HepG2 (cell line): Measurements from ENCODE around the gene TXNRD2. TPM values are rescaled to one million over a fixed set of nuclear protein-coding genes. Genes with fewer than 3 reads are reported as not detected.

Source experiments
- ATAC-seq: fragments of 200-7000 bp; cut with Tn5 transposase; 3 replicates; pipeline ENCODE4 v1.9.1; 2020; ENCODE audit warnings: mild to moderate bottlenecking, moderate library complexity
- BruUV-seq: library from RNA; stranded (reverse); fragments of 400-500 nt; replicated peaks from 2 replicates; lab custom pipeline; 2021; lab: Mats Ljungman, UMichigan
- CTCF ChIA-PET: fragments of 300-600 bp; formaldehyde crosslinking; extraction: SDS; loops from one replicate; lab custom pipeline; 2021; ENCODE audit warnings: low total read pairs, inconsistent platforms, low intra/inter-chr PET ratio; lab: Yijun Ruan, JAX
- POLR2A ChIA-PET: fragments of 350-600 bp; sonication (Branson Sonifier 250); formaldehyde crosslinking; loops from one replicate; lab custom pipeline; 2020; ENCODE audit warnings: antibody characterized with exemption, inconsistent platforms; lab: Yijun Ruan, JAX
- DNase-seq: peaks from one replicate; pipeline ENCODE4 v3.0.0-alpha.2; 2015; ENCODE audit warnings: low spot score
- FAIRE-seq: peaks from 3 replicates; lab custom pipeline; 2011; peaks lifted over from hg19 to GRCh38; lab: Jason Lieb, UNC
- H2AFZ ChIP-seq: one replicate; pipeline ENCODE4 v1.6.1; 2011; ENCODE audit warnings: low read length, inconsistent platforms
- H3K27ac ChIP-seq: fragments of 300-600 bp; 3 replicates; pipeline ENCODE4 v1.8.0; 2011; ENCODE audit warnings: mixed run types, mild to moderate bottlenecking, mixed read lengths, low read length, inconsistent platforms; ENCODE audit not compliant: insufficient read depth; ENCODE audit errors: extremely low read length
- H3K27me3 ChIP-seq, 2 experiments: fragments of 200-600 bp in 1 of 2; 2 replicates in 1 of 2; 3 replicates in 1 of 2; pipeline versions ENCODE4 v1.6.0 to v1.8.0; 2011; ENCODE audit warnings: low read length in 2 of 2, mild to moderate bottlenecking in 2 of 2, moderate library complexity in 2 of 2, inconsistent platforms in 1 of 2; ENCODE audit not compliant: insufficient read depth in 2 of 2, control insufficient read depth in 1 of 2
- H3K36me3 ChIP-seq, 2 experiments: fragments of 200-600 bp in 1 of 2; replicated peaks in 1 of 2; 2 replicates in 1 of 2; 3 replicates in 1 of 2; pipeline versions ENCODE4 v1.5.1 to v1.8.0; 2011; ENCODE audit warnings: low read length in 2 of 2, inconsistent platforms in 1 of 2; ENCODE audit not compliant: insufficient read depth in 2 of 2, control insufficient read depth in 1 of 2
- H3K4me1 ChIP-seq: 2 replicates; pipeline ENCODE4 v1.5.1; 2012; ENCODE audit warnings: low read length, inconsistent platforms; ENCODE audit not compliant: insufficient read depth
- H3K4me2 ChIP-seq: 2 replicates; pipeline ENCODE4 v1.6.0; 2011; ENCODE audit warnings: low read depth, low read length, inconsistent platforms
- H3K4me3 ChIP-seq, 3 experiments: fragments of 200-600 bp in 1 of 3; sonication (generic), shearing (Covaris generic) in 1 of 3; replicated peaks in 1 of 3; 2 replicates each; pipeline ENCODE4 v1.5.1; 2011 to 2016; ENCODE audit warnings: low read length in 3 of 3, inconsistent platforms in 2 of 3, low read depth in 2 of 3, mild to moderate bottlenecking in 2 of 3, control low read depth in 1 of 3, mixed read lengths in 1 of 3; ENCODE audit not compliant: insufficient read depth in 1 of 3
- H3K79me2 ChIP-seq: one replicate; pipeline ENCODE4 v1.6.1; 2011; ENCODE audit warnings: low read length, inconsistent platforms; ENCODE audit not compliant: insufficient read depth
- H3K9ac ChIP-seq: 2 replicates; pipeline ENCODE4 v1.6.0; 2011; ENCODE audit warnings: mild to moderate bottlenecking, low read depth, low read length, inconsistent platforms; ENCODE audit not compliant: insufficient read depth
- H3K9me3 ChIP-seq: 2 replicates; pipeline ENCODE4 v1.5.1; 2012; ENCODE audit warnings: mild to moderate bottlenecking, low read length
- H4K20me1 ChIP-seq: 2 replicates; pipeline ENCODE4 v1.6.0; 2011; ENCODE audit warnings: inconsistent platforms, mild to moderate bottlenecking, low read length, moderate library complexity; ENCODE audit not compliant: insufficient read depth
- AGO2 ChIP-seq: fragments of 200-400 bp; formaldehyde crosslinking; optimal IDR thresholded peaks from 2 replicates; pipeline ENCODE3; 2017; ENCODE audit warnings: mild to moderate bottlenecking, low read depth, low read length, moderate library complexity
- HDAC1 ChIP-seq: sonication (generic); formaldehyde crosslinking; IDR thresholded peaks from 2 replicates; pipeline ENCODE4 v1.5.1; 2020; ENCODE audit warnings: mild to moderate bottlenecking, missing genetic modification reagents
- SATB2 ChIP-seq: sonication (generic); formaldehyde crosslinking; IDR thresholded peaks from 2 replicates; pipeline ENCODE4 v1.5.0; 2020; ENCODE audit warnings: missing genetic modification reagents
- ZHX1 ChIP-seq: sonication (generic); formaldehyde crosslinking; IDR thresholded peaks from 2 replicates; pipeline ENCODE4 v1.8.1; 2022; ENCODE audit warnings: low read depth, mild to moderate bottlenecking, missing genetic modification reagents
- ZNF225 ChIP-seq: sonication (generic); formaldehyde crosslinking; IDR thresholded peaks from 2 replicates; pipeline ENCODE4 v1.4.0; 2020; ENCODE audit warnings: mild to moderate bottlenecking, missing genetic modification reagents
- ZNF235 ChIP-seq: sonication (generic); formaldehyde crosslinking; IDR thresholded peaks from 2 replicates; pipeline ENCODE4 v1.8.1; 2023; ENCODE audit warnings: mild to moderate bottlenecking, missing genetic modification reagents, borderline replicate concordance
- ZNF331 ChIP-seq: sonication (generic); formaldehyde crosslinking; IDR thresholded peaks from 2 replicates; pipeline ENCODE4 v1.4.0; 2020; ENCODE audit warnings: missing genetic modification reagents
- ZNF570 ChIP-seq: sonication (generic); formaldehyde crosslinking; IDR thresholded peaks from 2 replicates; pipeline ENCODE4 v1.4.0; 2020; ENCODE audit warnings: mild to moderate bottlenecking, missing genetic modification reagents, borderline replicate concordance
- WGBS: methylation state at CpG from one replicate; pipeline ENCODE4 v1.1.6; 2017; ENCODE audit warnings: low lambda C conversion rate; 5-methylcytosine and 5-hydroxymethylcytosine counted together
- in situ Hi-C: cut with HindIII; loops from 2 replicates; pipeline ENCODE4 v1.10.0; 2017; ENCODE audit warnings: low pct_unique_long_range_greater_than_20kb; ENCODE audit not compliant: extremely low pct_ligation_motif_present
- intact Hi-C: fragments of 100-400 bp; cut with micrococcal nuclease; formaldehyde crosslinking; loops from one replicate; pipeline ENCODE4 v1.10.0; 2022; ENCODE audit not compliant: unreplicated experiment
- polyA plus RNA-seq, 8 experiments: library from polyadenylated mRNA; depleted of rRNA in 3 of 8; stranded (reverse) in 7 of 8; unstranded in 1 of 8; fragments of >200 nt; fragmentation: Illumina TruSeq in 4 of 8; extraction: Trizol in 4 of 8; gene quantifications; 2 replicates each; pipeline versions ENCODE4 v1.2.1 to v1.2.3, GENCODE V29; 2011 to 2016; ENCODE audit warnings: low read depth in 4 of 8, missing spikeins in 1 of 8, mixed read lengths in 1 of 8; ENCODE audit not compliant: insufficient read depth in 1 of 8
- total RNA-seq, 5 experiments: library from RNA; depleted of rRNA; stranded (reverse); fragments of >200 nt; fragmentation: Illumina TruSeq; extraction: Trizol; gene quantifications; 2 replicates each; pipeline ENCODE4 v1.2.3, GENCODE V29; 2016; ENCODE audit warnings: low read depth in 1 of 5

The TXNRD2 gene
- total and polyA plus RNA-seq, 2 of the 13 experiments (the other 11 are each of a cell fraction or from before 2014, with no cell fraction given) = 17.5 to 18.6 TPM

GRCh38 chr22:19855504-19856409 is 85.9 kb downstream of the TXNRD2 start (continued):
- TF ChIP-seq ZNF235 (CRISPR knock-in tag) (no peak), ZNF570 (CRISPR knock-in tag) (no peak), ZNF225 (CRISPR knock-in tag) (no peak; the same call in 1 of the 2 replicates), SATB2 (no peak)

- 0% methylated on average over 4 of the region's 81 CpGs for WGBS
- H3K9me3 ChIP-seq = no peaks in the 10 kb centered on the region
- intact Hi-C loops (loop anchor here (1.0 kb wide), 1 partner anchor 26 kb away; no protein-coding TSS in a partner anchor), in situ Hi-C loops (loop anchor here (5.0 kb wide), 1 partner anchor 47 kb away; no protein-coding TSS in a partner anchor)
- H3K4me2 ChIP-seq = peak within 1 kb of the TSS; percentile 98
- FAIRE-seq (peak; percentile 63), DNase-seq (peak; percentile 90), ATAC-seq (peak; percentile 88)
- H2AFZ ChIP-seq = no peak within 1 kb of the TSS
- H3K79me2 ChIP-seq = peaks cover 44% of the 10 kb centered on the region
- ChIA-PET CTCF (no interaction called here), POLR2A (interaction anchor here (0.7 to 3.2 kb wide), 21 partner anchors 8 to 125 kb away, joined by 3 to 18 read pairs (median 5); partner anchors contain the start of genes COMT and TXNRD2)
- peaks cover 9% of the 10 kb centered on the region for H4K20me1 ChIP-seq
- BruUV-seq = TSS peak; percentile 73
- H3K36me3 ChIP-seq = peaks cover 6 to 26% of the 10 kb centered on the region in 2 experiments
- H3K27ac ChIP-seq = peak within 1 kb of the TSS; percentile 99
- H3K27me3 ChIP-seq = no peaks in the 10 kb centered on the region; a peak in 1 of 5 replicates
- peak within 1 kb of the TSS; percentile 95 for H3K9ac ChIP-seq
- peak within 1 kb of the TSS; percentile 70 to 96 (median 94) for H3K4me3 ChIP-seq
- peaks cover 45% of the 10 kb centered on the region for H3K4me1 ChIP-seq
- TF ChIP-seq AGO2 (peak; percentile 99), HDAC1 (peak; percentile 28; the same call in 1 of the 2 replicates), ZHX1 (CRISPR knock-in tag) (no peak), ZNF331 (CRISPR knock-in tag) (peak; percentile 84; the same call in 1 of the 2 replicates)
Observed at GRCh38 chr22:19854778-19855503, 86.7 kb downstream of the TXNRD2 start, which contains the start of the genes GNB1L and RTL10. GNB1L (minus strand) TSS chr22:19854874; CDS start chr22:19821355, 33,519 bp downstream. RTL10 (minus strand) TSS chr22:19854874; CDS start chr22:19852261, 2,613 bp downstream.
